Measurements from ENCODE around the gene ACKR2. TPM values are rescaled to one million over a fixed set of nuclear protein-coding genes. Genes with fewer than 3 reads are reported as not detected.

Gene ACKR2
- total and polyA plus RNA-seq, 2 of the 13 experiments (the other 11 are each of a cell fraction or from before 2014, with no cell fraction given): 1.1 to 1.9 TPM

GRCh38 chr3:42855547-42856380 is 46.5 kb downstream of the ACKR2 start (continued):
- TF ChIP-seq, protein P1, sequence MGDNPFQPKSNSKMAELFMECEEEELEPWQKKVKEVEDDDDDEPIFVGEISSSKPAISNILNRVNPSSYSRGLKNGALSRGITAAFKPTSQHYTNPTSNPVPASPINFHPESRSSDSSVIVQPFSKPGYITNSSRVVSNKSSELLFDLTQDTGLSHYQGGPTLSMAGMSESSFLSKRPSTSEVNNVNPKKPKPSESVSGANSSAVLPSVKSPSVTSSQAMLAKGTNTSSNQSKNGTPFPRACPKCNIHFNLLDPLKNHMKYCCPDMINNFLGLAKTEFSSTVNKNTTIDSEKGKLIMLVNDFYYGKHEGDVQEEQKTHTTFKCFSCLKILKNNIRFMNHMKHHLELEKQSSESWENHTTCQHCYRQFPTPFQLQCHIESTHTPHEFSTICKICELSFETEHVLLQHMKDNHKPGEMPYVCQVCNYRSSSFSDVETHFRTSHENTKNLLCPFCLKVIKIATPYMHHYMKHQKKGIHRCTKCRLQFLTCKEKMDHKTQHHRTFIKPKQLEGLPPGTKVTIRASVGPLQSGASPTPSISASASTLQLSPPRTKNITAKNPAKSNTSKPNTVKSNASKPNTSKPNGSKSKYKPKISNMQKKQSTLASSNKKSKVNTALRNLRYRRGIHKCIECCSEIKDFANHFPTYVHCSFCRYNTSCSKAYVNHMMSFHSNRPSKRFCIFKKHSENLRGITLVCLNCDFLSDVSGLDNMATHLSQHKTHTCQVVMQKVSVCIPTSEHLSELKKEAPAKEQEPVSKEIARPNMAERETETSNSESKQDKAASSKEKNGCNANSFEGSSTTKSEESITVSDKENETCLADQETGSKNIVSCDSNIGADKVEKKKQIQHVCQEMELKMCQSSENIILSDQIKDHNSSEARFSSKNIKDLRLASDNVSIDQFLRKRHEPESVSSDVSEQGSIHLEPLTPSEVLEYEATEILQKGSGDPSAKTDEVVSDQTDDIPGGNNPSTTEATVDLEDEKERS (CRISPR knock-in tag; IDR thresholded peaks at IDR 0.05): no peak
- TF ChIP-seq, protein P2, sequence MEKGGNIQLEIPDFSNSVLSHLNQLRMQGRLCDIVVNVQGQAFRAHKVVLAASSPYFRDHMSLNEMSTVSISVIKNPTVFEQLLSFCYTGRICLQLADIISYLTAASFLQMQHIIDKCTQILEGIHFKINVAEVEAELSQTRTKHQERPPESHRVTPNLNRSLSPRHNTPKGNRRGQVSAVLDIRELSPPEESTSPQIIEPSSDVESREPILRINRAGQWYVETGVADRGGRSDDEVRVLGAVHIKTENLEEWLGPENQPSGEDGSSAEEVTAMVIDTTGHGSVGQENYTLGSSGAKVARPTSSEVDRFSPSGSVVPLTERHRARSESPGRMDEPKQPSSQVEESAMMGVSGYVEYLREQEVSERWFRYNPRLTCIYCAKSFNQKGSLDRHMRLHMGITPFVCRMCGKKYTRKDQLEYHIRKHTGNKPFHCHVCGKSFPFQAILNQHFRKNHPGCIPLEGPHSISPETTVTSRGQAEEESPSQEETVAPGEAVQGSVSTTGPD (CRISPR knock-in tag; IDR thresholded peaks at IDR 0.05): peak; percentile 81; the same call in 1 of the 2 replicates
- TF ChIP-seq KAT2B (IDR thresholded peaks at IDR 0.05; ENCODE audit: borderline replicate concordance, low read depth, low read length) (no peak), MIER3 (CRISPR knock-in tag; IDR thresholded peaks at IDR 0.05; ENCODE audit: borderline replicate concordance) (no peak; the same call in 1 of the 2 replicates), ZNF10 (CRISPR knock-in tag; IDR thresholded peaks at IDR 0.05; ENCODE audit: borderline replicate concordance, low read depth) (no peak), HMGXB3 (CRISPR knock-in tag; IDR thresholded peaks at IDR 0.05; ENCODE audit: borderline replicate concordance) (no peak; the same call in 1 of the 2 replicates), GLMP (CRISPR knock-in tag; IDR thresholded peaks at IDR 0.05; ENCODE audit: borderline replicate concordance) (no peak), ZNF652 (CRISPR knock-in tag; IDR thresholded peaks at IDR 0.05; ENCODE audit: borderline replicate concordance, low read depth) (no peak; the same call in 1 of the 2 replicates), ZNF672 (CRISPR knock-in tag; IDR thresholded peaks at IDR 0.05) (no peak), PHF5A (CRISPR knock-in tag; IDR thresholded peaks at IDR 0.05; ENCODE audit: low read depth, unreplicated experiment) (peak; percentile 18), MBD4 (IDR thresholded peaks at IDR 0.05; ENCODE audit: borderline replicate concordance, low read length) (no peak), ZNF501 (CRISPR knock-in tag; IDR thresholded peaks at IDR 0.05) (peak; percentile 67), ZNF629 (CRISPR knock-in tag; conservative IDR thresholded peaks at IDR 0.05) (no peak), MLLT10 (CRISPR knock-in tag; IDR thresholded peaks at IDR 0.05) (no peak), FOXC1 (CRISPR knock-in tag; IDR thresholded peaks at IDR 0.05; ENCODE audit: borderline replicate concordance) (peak; percentile 58; the same call in 1 of the 2 replicates), EZH2 (conservative IDR thresholded peaks at IDR 0.05; ENCODE audit: low read depth, low read length) (no peak), IRF2 (CRISPR knock-in tag; IDR thresholded peaks at IDR 0.05) (peak; percentile 91), ARNT2 (CRISPR knock-in tag; IDR thresholded peaks at IDR 0.05; ENCODE audit: low read depth) (no peak), NKX3-1 (CRISPR knock-in tag; IDR thresholded peaks at IDR 0.05) (no peak; the same call in 1 of the 2 replicates), GATAD1 (CRISPR knock-in tag; IDR thresholded peaks at IDR 0.05) (no peak)
